HEK293 (cell line): Measurements from ENCODE around the gene HOXA10.

Experiments
- CTCF ChIA-PET: fragments of 350-600 bp; formaldehyde crosslinking; extraction: SDS; loops from one replicate; lab custom pipeline; 2021; ENCODE audit warnings: antibody characterized with exemption; lab: Yijun Ruan, JAX
- POLR2A ChIA-PET: fragments of 300-600 bp; formaldehyde crosslinking; extraction: SDS; loops from one replicate; lab custom pipeline; 2020; ENCODE audit warnings: antibody characterized with exemption, inconsistent platforms; lab: Yijun Ruan, JAX
- H3K27ac ChIP-seq: fragments of 200-500 bp; sonication (Bioruptor generic); 2 replicates; pipeline ENCODE4 v1.5.1; 2014; ENCODE audit warnings: low read depth, low read length, control low read depth, inconsistent platforms; ENCODE audit errors: extremely low read depth
- H3K36me3 ChIP-seq, 2 experiments: fragments of 200-500 bp in 1 of 2; sonication (Bioruptor generic) in 1 of 2; 1 replicate in 1 of 2; 2 replicates in 1 of 2; pipeline ENCODE4 v1.5.1; 2014 to 2017; ENCODE audit warnings: inconsistent platforms in 2 of 2, low read length in 2 of 2; ENCODE audit not compliant: control insufficient read depth in 2 of 2, insufficient read depth in 1 of 2
- H3K4me1 ChIP-seq: fragments of 200-500 bp; sonication (Bioruptor generic); 2 replicates; pipeline ENCODE4 v1.5.1; 2014; ENCODE audit warnings: mild to moderate bottlenecking, low read length, inconsistent platforms; ENCODE audit not compliant: control insufficient read depth, insufficient read depth
- H3K4me3 ChIP-seq: 2 replicates; pipeline ENCODE4 v1.5.1; 2011; ENCODE audit warnings: low read depth, mild to moderate bottlenecking, control low read depth, low read length, moderate library complexity
- H3K9me3 ChIP-seq: fragments of 200-500 bp; sonication (Bioruptor generic); 2 replicates; pipeline ENCODE4 v1.5.1; 2014; ENCODE audit warnings: low read depth, low read length, inconsistent platforms; ENCODE audit not compliant: control insufficient read depth, insufficient read depth
- BCL6B ChIP-seq: fragments of 450-650 bp; formaldehyde crosslinking; IDR thresholded peaks from 2 replicates; pipeline ENCODE4 v1.5.1; 2017; ENCODE audit warnings: missing biosample characterization, missing genetic modification characterization
- EGR2 ChIP-seq: fragments of 450-650 bp; formaldehyde crosslinking; IDR thresholded peaks from 2 replicates; pipeline ENCODE4 v1.5.1; 2016; ENCODE audit warnings: low read depth, missing biosample characterization, missing genetic modification characterization
- FEZF1 ChIP-seq: fragments of 450-650 bp; formaldehyde crosslinking; IDR thresholded peaks from 2 replicates; pipeline ENCODE4 v1.5.1; 2016; ENCODE audit warnings: missing biosample characterization, missing genetic modification characterization
- GLI2 ChIP-seq: fragments of 450-650 bp; formaldehyde crosslinking; IDR thresholded peaks from 2 replicates; pipeline ENCODE4; 2017; ENCODE audit warnings: missing biosample characterization, missing genetic modification characterization, low read depth, borderline replicate concordance
- GLIS1 ChIP-seq: fragments of 450-650 bp; formaldehyde crosslinking; IDR thresholded peaks from 2 replicates; pipeline ENCODE4 v1.5.1; 2016; ENCODE audit warnings: missing biosample characterization, missing genetic modification characterization
- IKZF3 ChIP-seq: fragments of 450-650 bp; IDR thresholded peaks from 2 replicates; pipeline ENCODE4 v1.5.0; 2018; ENCODE audit warnings: missing biosample characterization, mild to moderate bottlenecking, missing genetic modification characterization, moderate library complexity
- KLF9 ChIP-seq: fragments of 450-650 bp; formaldehyde crosslinking; IDR thresholded peaks from 2 replicates; pipeline ENCODE4 v1.5.1; 2016; ENCODE audit warnings: missing biosample characterization, missing genetic modification characterization, low read depth
- PRDM6 ChIP-seq: fragments of 450-650 bp; formaldehyde crosslinking; IDR thresholded peaks from 2 replicates; pipeline ENCODE4 v1.5.1; 2017; ENCODE audit warnings: missing biosample characterization, missing genetic modification characterization
- ZBTB26 ChIP-seq: fragments of 450-650 bp; formaldehyde crosslinking; optimal IDR thresholded peaks from 2 replicates; pipeline ENCODE3; 2016; ENCODE audit warnings: missing biosample characterization, mild to moderate bottlenecking, missing genetic modification characterization
- ZBTB8A ChIP-seq: fragments of 450-650 bp; formaldehyde crosslinking; IDR thresholded peaks from 2 replicates; pipeline ENCODE4 v1.5.1; 2016; ENCODE audit warnings: missing biosample characterization, missing genetic modification characterization
- ZNF10 ChIP-seq: fragments of 450-650 bp; formaldehyde crosslinking; IDR thresholded peaks from 2 replicates; pipeline ENCODE4 v1.5.1; 2017; ENCODE audit warnings: missing biosample characterization, missing genetic modification characterization
- ZNF175 ChIP-seq: fragments of 450-650 bp; formaldehyde crosslinking; IDR thresholded peaks from 2 replicates; pipeline ENCODE4 v1.5.1; 2016; ENCODE audit warnings: missing biosample characterization, missing genetic modification characterization
- ZNF37A ChIP-seq: fragments of 450-650 bp; IDR thresholded peaks from 2 replicates; pipeline ENCODE4 v1.5.1; 2018; ENCODE audit warnings: missing biosample characterization, missing genetic modification characterization
- ZNF433 ChIP-seq: fragments of 450-650 bp; formaldehyde crosslinking; IDR thresholded peaks from 2 replicates; pipeline ENCODE4 v1.5.1; 2016; ENCODE audit warnings: missing biosample characterization, missing genetic modification characterization, low read depth
- ZNF544 ChIP-seq: fragments of 450-650 bp; formaldehyde crosslinking; IDR thresholded peaks from 2 replicates; pipeline ENCODE4 v1.5.0; 2017; ENCODE audit warnings: missing biosample characterization, missing genetic modification characterization
- ZNF571 ChIP-seq: fragments of 450-650 bp; formaldehyde crosslinking; IDR thresholded peaks from 2 replicates; pipeline ENCODE4 v1.5.0; 2017; ENCODE audit warnings: missing biosample characterization, missing genetic modification characterization
- ZNF626 ChIP-seq: fragments of 450-650 bp; sonication (Bioruptor Pico); formaldehyde crosslinking; IDR thresholded peaks from 2 replicates; pipeline ENCODE4 v1.5.1; 2018; ENCODE audit warnings: missing biosample characterization, missing genetic modification characterization, inconsistent platforms
- ZNF658 ChIP-seq: fragments of 450-650 bp; formaldehyde crosslinking; IDR thresholded peaks from 2 replicates; pipeline ENCODE4; 2016; ENCODE audit warnings: missing biosample characterization, missing genetic modification characterization
- ZNF792 ChIP-seq: fragments of 450-650 bp; formaldehyde crosslinking; IDR thresholded peaks from 2 replicates; pipeline ENCODE4 v1.5.1; 2016; ENCODE audit warnings: missing biosample characterization, missing genetic modification characterization
- ZNF837 ChIP-seq: fragments of 450-650 bp; formaldehyde crosslinking; IDR thresholded peaks from 2 replicates; pipeline ENCODE4 v1.5.1; 2016; ENCODE audit warnings: missing biosample characterization, missing genetic modification characterization
- ZSCAN30 ChIP-seq: fragments of 450-650 bp; IDR thresholded peaks from 2 replicates; pipeline ENCODE4 v1.5.1; 2018; ENCODE audit warnings: missing biosample characterization, mild to moderate bottlenecking, missing genetic modification characterization, moderate library complexity
- TF ChIP-seq, protein P1 (sequence below): fragments of 450-650 bp; formaldehyde crosslinking; IDR thresholded peaks from 2 replicates; pipeline ENCODE4 v1.5.1; 2016; ENCODE audit warnings: missing biosample characterization, missing genetic modification characterization
- TF ChIP-seq, protein P2 (sequence below): fragments of 450-650 bp; formaldehyde crosslinking; IDR thresholded peaks from 2 replicates; pipeline ENCODE4; 2016; ENCODE audit warnings: missing biosample characterization, missing genetic modification characterization
- TF ChIP-seq, protein P3 (sequence below): fragments of 450-650 bp; formaldehyde crosslinking; IDR thresholded peaks from 2 replicates; pipeline ENCODE4 v1.5.1; 2016; ENCODE audit warnings: missing biosample characterization, missing genetic modification characterization
- TF ChIP-seq, protein P4 (sequence below): fragments of 450-650 bp; formaldehyde crosslinking; IDR thresholded peaks from 2 replicates; pipeline ENCODE4 v1.5.1; 2017; ENCODE audit warnings: missing biosample characterization, missing genetic modification characterization

The HOXA10 gene

DNA sequence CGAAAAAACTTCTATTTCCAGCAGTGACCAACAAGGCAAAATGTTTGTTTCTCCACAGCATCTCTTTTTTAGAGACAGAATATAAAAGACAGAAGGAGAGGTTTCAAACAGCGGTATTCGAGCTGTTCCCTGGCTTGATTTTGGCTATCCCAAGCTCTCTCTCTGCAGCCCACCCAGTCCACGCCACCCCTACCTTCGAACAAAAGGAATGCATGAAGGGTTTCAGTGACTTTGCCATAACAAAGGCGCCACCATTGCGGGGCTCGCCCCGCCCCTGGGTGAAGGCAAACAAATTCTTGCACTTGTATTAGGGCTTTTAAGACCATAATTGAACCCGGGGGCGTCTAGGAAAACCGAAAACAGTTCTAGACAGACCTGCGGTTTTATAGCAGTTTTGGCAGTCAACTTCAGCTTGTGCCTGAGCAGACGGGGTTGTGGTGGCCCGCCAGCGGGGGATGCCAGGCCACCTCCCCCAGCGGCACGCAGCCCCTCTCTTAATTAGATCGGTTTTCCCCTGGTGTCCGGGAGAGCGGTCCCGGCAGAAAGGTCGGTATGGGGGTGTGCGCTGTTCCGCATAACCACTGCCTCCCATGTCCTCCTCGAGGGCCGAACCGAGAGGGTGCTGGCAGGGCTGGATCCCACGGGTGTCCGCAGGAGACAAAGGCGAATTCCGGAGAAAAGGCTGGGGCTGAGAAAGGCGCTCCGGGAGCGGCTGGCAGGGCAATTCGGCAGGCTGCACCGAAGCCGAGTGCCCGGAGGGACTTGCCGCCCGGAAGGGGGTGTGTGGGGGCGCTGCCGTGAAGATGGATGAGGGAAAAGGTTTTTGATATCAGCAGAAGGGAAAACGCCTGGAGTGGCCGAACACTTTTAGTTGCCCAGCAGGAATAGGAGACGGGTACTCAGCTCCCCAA lies 13.6 kb upstream of the HOXA10 start:
- CTCF ChIA-PET, result interaction anchor here (0.6 to 1.6 kb wide), 9 partner anchors 8 to 909 kb away, joined by 3 to 10 read pairs (median 4); partner anchors contain the start of gene HOXA5
- POLR2A ChIA-PET, result interaction anchor here (0.5 to 7.6 kb wide), 6 partner anchors 8 to 307 kb away, joined by 3 to 237 read pairs (median 16); partner anchors contain the start of genes HOXA10 and HOXA13
- Histone ChIP-seq H3K4me1 (peaks cover 24% of the 10 kb centered on the region), H3K4me3 (peak overlapping the region; percentile 46), H3K9me3 (no peaks in the 10 kb centered on the region), H3K36me3 (peaks cover 4 to 9% of the 10 kb centered on the region in 2 experiments; a peak in 2 of 3 replicates), H3K27ac (peak overlapping the region; percentile 79)
- TF ChIP-seq ZNF837 (tag by site-specific recombination) (no peak), ZNF175 (no peak), ZNF792 (tag by site-specific recombination) (no peak), ZNF658 (tag by site-specific recombination) (no peak), KLF9 (peak; percentile 49; the same call in 1 of the 2 replicates), ZBTB26 (peak; percentile 18), PRDM6 (tag by site-specific recombination) (peak; percentile 76), ZNF10 (tag by site-specific recombination) (no peak), ZNF626 (no peak), EGR2 (tag by site-specific recombination) (peak; percentile 18; the same call in 1 of the 2 replicates), GLIS1 (peak; percentile 68), ZBTB8A (peak; percentile 93), IKZF3 (tag by site-specific recombination) (no peak; the same call in none of the 2 replicates), ZNF37A (no peak), ZNF571 (tag by site-specific recombination) (no peak), BCL6B (no peak), ZSCAN30 (tag by site-specific recombination) (peak; percentile 22; the same call in 1 of the 2 replicates), FEZF1 (tag by site-specific recombination) (peak; percentile 67), GLI2 (tag by site-specific recombination) (no peak; the same call in 1 of the 2 replicates), ZNF544 (tag by site-specific recombination) (no peak), ZNF433 (tag by site-specific recombination) (no peak)
- TF ChIP-seq, protein P1, sequence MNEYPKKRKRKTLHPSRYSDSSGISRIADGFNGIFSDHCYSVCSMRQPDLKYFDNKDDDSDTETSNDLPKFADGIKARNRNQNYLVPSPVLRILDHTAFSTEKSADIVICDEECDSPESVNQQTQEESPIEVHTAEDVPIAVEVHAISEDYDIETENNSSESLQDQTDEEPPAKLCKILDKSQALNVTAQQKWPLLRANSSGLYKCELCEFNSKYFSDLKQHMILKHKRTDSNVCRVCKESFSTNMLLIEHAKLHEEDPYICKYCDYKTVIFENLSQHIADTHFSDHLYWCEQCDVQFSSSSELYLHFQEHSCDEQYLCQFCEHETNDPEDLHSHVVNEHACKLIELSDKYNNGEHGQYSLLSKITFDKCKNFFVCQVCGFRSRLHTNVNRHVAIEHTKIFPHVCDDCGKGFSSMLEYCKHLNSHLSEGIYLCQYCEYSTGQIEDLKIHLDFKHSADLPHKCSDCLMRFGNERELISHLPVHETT (tag by site-specific recombination), result no peak
- TF ChIP-seq, protein P2, sequence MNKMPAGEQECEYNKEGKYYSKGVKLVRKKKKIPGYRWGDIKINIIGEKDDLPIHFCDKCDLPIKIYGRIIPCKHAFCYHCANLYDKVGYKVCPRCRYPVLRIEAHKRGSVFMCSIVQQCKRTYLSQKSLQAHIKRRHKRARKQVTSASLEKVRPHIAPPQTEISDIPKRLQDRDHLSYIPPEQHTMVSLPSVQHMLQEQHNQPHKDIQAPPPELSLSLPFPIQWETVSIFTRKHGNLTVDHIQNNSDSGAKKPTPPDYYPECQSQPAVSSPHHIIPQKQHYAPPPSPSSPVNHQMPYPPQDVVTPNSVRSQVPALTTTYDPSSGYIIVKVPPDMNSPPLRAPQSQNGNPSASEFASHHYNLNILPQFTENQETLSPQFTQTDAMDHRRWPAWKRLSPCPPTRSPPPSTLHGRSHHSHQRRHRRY, result no peak
- TF ChIP-seq, protein P3, sequence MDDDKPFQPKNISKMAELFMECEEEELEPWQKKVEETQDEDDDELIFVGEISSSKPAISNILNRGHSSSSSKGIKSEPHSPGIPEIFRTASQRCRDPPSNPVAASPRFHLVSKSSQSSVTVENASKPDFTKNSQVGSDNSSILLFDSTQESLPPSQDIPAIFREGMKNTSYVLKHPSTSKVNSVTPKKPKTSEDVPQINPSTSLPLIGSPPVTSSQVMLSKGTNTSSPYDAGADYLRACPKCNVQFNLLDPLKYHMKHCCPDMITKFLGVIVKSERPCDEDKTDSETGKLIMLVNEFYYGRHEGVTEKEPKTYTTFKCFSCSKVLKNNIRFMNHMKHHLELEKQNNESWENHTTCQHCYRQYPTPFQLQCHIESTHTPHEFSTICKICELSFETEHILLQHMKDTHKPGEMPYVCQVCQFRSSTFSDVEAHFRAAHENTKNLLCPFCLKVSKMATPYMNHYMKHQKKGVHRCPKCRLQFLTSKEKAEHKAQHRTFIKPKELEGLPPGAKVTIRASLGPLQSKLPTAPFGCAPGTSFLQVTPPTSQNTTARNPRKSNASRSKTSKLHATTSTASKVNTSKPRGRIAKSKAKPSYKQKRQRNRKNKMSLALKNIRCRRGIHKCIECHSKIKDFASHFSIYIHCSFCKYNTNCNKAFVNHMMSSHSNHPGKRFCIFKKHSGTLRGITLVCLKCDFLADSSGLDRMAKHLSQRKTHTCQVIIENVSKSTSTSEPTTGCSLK (tag by site-specific recombination), result no peak
- TF ChIP-seq, protein P4, sequence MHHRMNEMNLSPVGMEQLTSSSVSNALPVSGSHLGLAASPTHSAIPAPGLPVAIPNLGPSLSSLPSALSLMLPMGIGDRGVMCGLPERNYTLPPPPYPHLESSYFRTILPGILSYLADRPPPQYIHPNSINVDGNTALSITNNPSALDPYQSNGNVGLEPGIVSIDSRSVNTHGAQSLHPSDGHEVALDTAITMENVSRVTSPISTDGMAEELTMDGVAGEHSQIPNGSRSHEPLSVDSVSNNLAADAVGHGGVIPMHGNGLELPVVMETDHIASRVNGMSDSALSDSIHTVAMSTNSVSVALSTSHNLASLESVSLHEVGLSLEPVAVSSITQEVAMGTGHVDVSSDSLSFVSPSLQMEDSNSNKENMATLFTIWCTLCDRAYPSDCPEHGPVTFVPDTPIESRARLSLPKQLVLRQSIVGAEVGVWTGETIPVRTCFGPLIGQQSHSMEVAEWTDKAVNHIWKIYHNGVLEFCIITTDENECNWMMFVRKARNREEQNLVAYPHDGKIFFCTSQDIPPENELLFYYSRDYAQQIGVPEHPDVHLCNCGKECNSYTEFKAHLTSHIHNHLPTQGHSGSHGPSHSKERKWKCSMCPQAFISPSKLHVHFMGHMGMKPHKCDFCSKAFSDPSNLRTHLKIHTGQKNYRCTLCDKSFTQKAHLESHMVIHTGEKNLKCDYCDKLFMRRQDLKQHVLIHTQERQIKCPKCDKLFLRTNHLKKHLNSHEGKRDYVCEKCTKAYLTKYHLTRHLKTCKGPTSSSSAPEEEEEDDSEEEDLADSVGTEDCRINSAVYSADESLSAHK (tag by site-specific recombination), result no peak; the same call in 1 of the 2 replicates
